ENCODE data around the gene BCL7A.
"Not testable (repeated sequence)": the region's sequence is repeated elsewhere in the genome, so short reads cannot be mapped to it uniquely, and the experiment has no call there.

BCL7A gene

GRCh38 chr12:122094137-122094734, 72.6 kb downstream of the BCL7A start:
- no peak for DNase-seq (ENCODE audit: low read depth in 2 of 2)

- DNase-seq (ENCODE audit: low read depth in 2 of 2) = no peak
Observed at GRCh38 chr12:122094735-122095631, 73.3 kb downstream of the BCL7A start.

- DNase-seq (ENCODE audit: low read depth in 2 of 2) = no peak
Observed at GRCh38 chr12:122096014-122096413, 74.3 kb downstream of the BCL7A start.

- no peak for DNase-seq (ENCODE audit: low read depth in 2 of 2)
Observed at GRCh38 chr12:122096591-122097149, 75.0 kb downstream of the BCL7A start.

GRCh38 chr12:122097584-122097926, 75.9 kb downstream of the BCL7A start:
- no peak for DNase-seq (ENCODE audit: low read depth in 2 of 2)

DNA sequence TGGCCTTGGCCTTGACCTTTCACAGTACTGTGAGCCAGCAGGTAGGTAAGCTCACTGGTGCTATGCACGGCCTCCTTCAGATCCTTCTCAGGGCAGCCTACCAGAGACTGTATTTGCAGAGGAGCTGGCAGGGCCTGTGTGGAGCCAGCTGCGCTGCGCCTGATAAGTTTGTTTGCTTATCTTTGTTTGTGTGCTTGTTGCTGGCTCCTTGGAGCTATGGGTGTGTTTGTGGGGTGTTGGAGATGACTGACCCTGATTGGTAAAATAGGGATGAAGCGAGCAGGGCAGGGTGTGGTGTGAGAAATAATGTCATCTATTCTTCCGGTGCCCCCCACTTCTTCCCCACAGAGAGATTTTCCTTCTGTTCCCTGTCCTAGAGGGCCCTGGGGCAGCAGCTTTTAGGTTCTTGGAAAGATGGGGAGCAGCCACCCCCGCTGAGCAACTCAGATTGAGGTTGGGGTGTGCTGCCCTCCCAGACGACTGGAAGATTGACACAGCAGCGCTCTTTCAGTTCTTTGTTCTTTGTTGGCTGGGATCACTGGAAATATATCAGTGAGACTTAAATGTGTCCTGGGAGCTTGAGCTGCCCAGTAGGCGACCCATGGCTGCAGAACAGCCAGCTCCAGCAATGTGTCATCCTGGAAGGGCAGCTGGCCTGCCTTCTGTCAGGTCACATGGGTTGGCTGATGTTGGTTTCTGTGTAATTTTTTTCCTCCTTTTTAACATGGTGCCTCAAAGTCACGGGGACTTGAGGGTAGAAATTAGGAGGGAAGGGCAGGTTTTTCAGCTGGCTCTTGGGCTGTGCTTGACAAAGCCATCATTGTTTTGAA, 76.5 kb downstream of the BCL7A start:
- DNase-seq (ENCODE audit: low read depth in 2 of 2) = no peak

GRCh38 chr12:122099280-122099749, 77.6 kb downstream of the BCL7A start:
- DNase-seq (ENCODE audit: low read depth in 2 of 2) = no peak

GRCh38 chr12:122099856-122100255, 78.2 kb downstream of the BCL7A start:
- no peak for DNase-seq (ENCODE audit: low read depth in 2 of 2)

GRCh38 chr12:122100568-122100967, 78.9 kb downstream of the BCL7A start:
- DNase-seq (ENCODE audit: low read depth in 2 of 2) = no peak

GRCh38 chr12:122102331-122102730, 80.6 kb downstream of the BCL7A start:
- DNase-seq (ENCODE audit: low read depth in 2 of 2) = no peak

DNA sequence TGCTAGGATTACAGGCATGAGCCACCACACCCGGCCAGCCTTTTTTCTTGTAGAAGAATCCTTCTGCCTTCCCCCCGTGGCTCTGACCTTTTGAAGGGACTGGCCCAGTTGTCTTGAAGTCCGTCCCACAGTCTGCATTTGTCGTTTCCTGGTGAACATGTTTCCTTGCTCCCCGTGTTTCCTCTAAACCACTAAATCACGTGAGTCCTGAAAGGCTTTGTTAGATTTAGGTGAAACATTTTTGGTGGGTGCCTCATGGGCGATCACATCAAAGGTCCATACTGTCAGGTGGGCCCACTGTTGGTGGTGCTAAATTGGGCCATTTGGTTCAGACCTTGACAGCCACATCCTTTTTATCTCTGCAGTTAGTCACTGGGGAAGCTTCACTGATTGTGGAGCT, 83.2 kb downstream of the BCL7A start:
- no peak for DNase-seq (ENCODE audit: low read depth in 2 of 2)

DNA sequence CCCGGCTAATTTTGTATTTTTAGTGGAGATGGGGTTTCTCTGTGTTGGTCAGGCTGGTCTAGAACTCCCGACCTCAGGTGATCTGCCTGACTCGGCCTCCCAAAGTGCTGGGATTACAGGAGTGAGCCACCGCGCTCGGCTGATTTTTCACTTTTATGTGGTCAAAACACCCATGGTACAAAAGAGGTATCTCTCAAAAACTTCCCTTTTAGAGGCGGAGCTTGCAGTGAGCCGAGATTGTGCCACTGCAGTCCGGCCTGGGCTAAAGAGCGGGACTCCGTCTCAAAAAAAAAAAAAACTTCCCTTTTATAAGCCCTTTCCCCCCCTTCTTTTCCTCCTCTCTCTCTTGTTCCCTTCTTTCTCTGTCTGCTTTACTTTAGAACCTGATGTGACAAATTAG, 83.8 kb downstream of the BCL7A start:
- not testable (repeated sequence) for DNase-seq (ENCODE audit: low read depth in 2 of 2)

- no peak for DNase-seq (ENCODE audit: low read depth in 2 of 2)
Observed at GRCh38 chr12:122106843-122107242, 85.2 kb downstream of the BCL7A start.

GRCh38 chr12:122107261-122107660, 85.6 kb downstream of the BCL7A start:
- no peak for DNase-seq (ENCODE audit: low read depth in 2 of 2)

GRCh38 chr12:122111089-122111641, 89.5 kb downstream of the BCL7A start:
- no peak for DNase-seq (ENCODE audit: low read depth in 2 of 2)

Data from stimulated activated CD4-positive, alpha-beta T cell treated with anti-CD3 and anti-CD28 coated beads, Interleukin-12 subunit alpha, Interleukin-12 subunit beta, amount 100 ng/mL, for 24 hours (primary cell).